ENCODE results near the gene ECT2L. TPM values are rescaled to one million over a fixed set of nuclear protein-coding genes. Genes with fewer than 3 reads are reported as not detected.

ECT2L gene
- total and polyA plus RNA-seq, 2 donors (not counting 3 experiments of a cell fraction or from before 2014, with no cell fraction given), result not detected

GRCh38 chr6:138943089-138943625 lies 147.3 kb downstream of the ECT2L start:
- H2AFZ ChIP-seq (ENCODE audit: low read depth, low read length), result no peak overlapping the region
- H3K4me3 ChIP-seq (replicated peaks in 1 of 3; ENCODE audit: insufficient read depth in 1 of 3, low read depth in 1 of 3, low read length in 3 of 3), result no peak overlapping the region
- peaks cover 2 to 6% of the 10 kb centered on the region in 2 experiments for H3K36me3 ChIP-seq (ENCODE audit: control insufficient read depth in 2 of 2, extremely low read depth in 1 of 2, insufficient read depth in 2 of 2, low read length in 2 of 2)
- no peaks in the 10 kb centered on the region for H3K27me3 ChIP-seq (ENCODE audit: control insufficient read depth in 2 of 2, insufficient read depth in 2 of 2, low read length in 2 of 2)
- no TSS peak for BruUV-seq (replicated peaks)
- H3K9me3 ChIP-seq (replicated peaks; ENCODE audit: control insufficient read depth, insufficient read depth, low read length), result no peaks in the 10 kb centered on the region
- TF ChIP-seq FOS (IDR thresholded peaks at IDR 0.05; ENCODE audit: borderline replicate concordance, insufficient read depth, low read length) (no peak), GATA2 (IDR thresholded peaks at IDR 0.05; ENCODE audit: insufficient read depth, insufficient read length, low read depth, low read length) (no peak), EZH2 (IDR thresholded peaks at IDR 0.05; ENCODE audit: borderline replicate concordance, low read depth, low read length, severe bottlenecking) (no peak), JUN (IDR thresholded peaks at IDR 0.05; ENCODE audit: borderline replicate concordance, insufficient read depth, insufficient read length, low read depth) (no peak), MYC (IDR thresholded peaks at IDR 0.05; ENCODE audit: low read depth, low read length) (no peak), CTCF (IDR thresholded peaks at IDR 0.05; ENCODE audit: extremely low read depth in 1 of 2, insufficient read depth in 1 of 2, low read depth in 1 of 2, low read length in 2 of 2) (no peak), POLR2A (IDR thresholded peaks at IDR 0.05; ENCODE audit: low read depth, low read length) (no peak), POLR2AphosphoS5 (IDR thresholded peaks at IDR 0.05; ENCODE audit: insufficient read depth, low read depth, low read length) (no peak)
- TF ChIP-seq, protein P1, sequence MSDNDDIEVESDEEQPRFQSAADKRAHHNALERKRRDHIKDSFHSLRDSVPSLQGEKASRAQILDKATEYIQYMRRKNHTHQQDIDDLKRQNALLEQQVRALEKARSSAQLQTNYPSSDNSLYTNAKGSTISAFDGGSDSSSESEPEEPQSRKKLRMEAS (IDR thresholded peaks at IDR 0.05; ENCODE audit: insufficient read depth, insufficient read length), result no peak
- no peaks in the 10 kb centered on the region for H4K20me1 ChIP-seq (replicated peaks; ENCODE audit: control insufficient read depth, extremely low read depth, insufficient read depth, low read length)
- no peaks in the 10 kb centered on the region for H3K4me1 ChIP-seq (ENCODE audit: control insufficient read depth, extremely low read depth, insufficient read depth, low read length)
- no peak overlapping the region for H3K4me2 ChIP-seq (ENCODE audit: insufficient read depth, low read length)
- ChIA-PET POLR2A (no interaction called here), CTCF (interaction anchor here (1.0 to 1.2 kb wide), 2 partner anchors 12 to 13 kb away, joined by 3 to 5 read pairs; no protein-coding TSS in a partner anchor)
- H3K27ac ChIP-seq (ENCODE audit: insufficient read depth, low read depth, low read length), result no peak overlapping the region
- H3K79me2 ChIP-seq (ENCODE audit: control insufficient read depth, insufficient read depth, low read length), result peaks cover 11% of the 10 kb centered on the region
- dilution Hi-C loops (cut with MboI; ENCODE audit: extremely low pct_ligation_motif_present, low sequenced_read_pairs), result no loop called here
- H3K9me1 ChIP-seq (replicated peaks; ENCODE audit: control insufficient read depth, extremely low read depth, insufficient read depth, low read length), result no peaks in the 10 kb centered on the region
- H3K9ac ChIP-seq (replicated peaks; ENCODE audit: extremely low read depth, insufficient read depth, low read length), result no peak overlapping the region
- DNase-seq (ENCODE audit: low read depth, low spot score) (no peak), FAIRE-seq (no peak)
- intact Hi-C loops (cut with micrococcal nuclease), result no loop called here

Measured in endothelial cell of umbilical vein (primary cell).